Muscle layer of duodenum (tissue), 2 donors: ENCODE results near the gene RFX1.

Experiments used
- H3K27ac ChIP-seq: one replicate; pipeline ENCODE4 v1.7.0; 2013; ENCODE audit warnings: mild to moderate bottlenecking, low read length
- H3K27me3 ChIP-seq: one replicate; pipeline ENCODE4 v1.7.0; 2013; ENCODE audit warnings: low read depth, mild to moderate bottlenecking, control low read depth, low read length
- H3K36me3 ChIP-seq, 2 donors: one replicate each; pipeline ENCODE4 v1.7.0; 2013; ENCODE audit warnings: low read length in 2 of 2, control low read depth in 1 of 2, mild to moderate bottlenecking in 1 of 2; ENCODE audit not compliant: insufficient read depth in 2 of 2, control insufficient read depth in 1 of 2
- H3K4me1 ChIP-seq, 2 donors: one replicate each; pipeline ENCODE4 v1.7.0; 2013; ENCODE audit warnings: low read length in 2 of 2, mild to moderate bottlenecking in 2 of 2, control low read depth in 1 of 2, moderate library complexity in 1 of 2; ENCODE audit not compliant: insufficient read depth in 2 of 2, control insufficient read depth in 1 of 2
- H3K4me3 ChIP-seq, 2 donors: one replicate each; pipeline ENCODE4 v1.7.0; 2013; ENCODE audit warnings: low read length in 2 of 2, low read depth in 1 of 2, mild to moderate bottlenecking in 1 of 2
- H3K9me3 ChIP-seq, 2 donors: one replicate each; pipeline ENCODE4 v1.7.0; 2013; ENCODE audit warnings: low read length in 2 of 2, control low read depth in 1 of 2, mild to moderate bottlenecking in 1 of 2; ENCODE audit not compliant: control insufficient read depth in 1 of 2
- donor health status: healthy.

Gene RFX1

DNA sequence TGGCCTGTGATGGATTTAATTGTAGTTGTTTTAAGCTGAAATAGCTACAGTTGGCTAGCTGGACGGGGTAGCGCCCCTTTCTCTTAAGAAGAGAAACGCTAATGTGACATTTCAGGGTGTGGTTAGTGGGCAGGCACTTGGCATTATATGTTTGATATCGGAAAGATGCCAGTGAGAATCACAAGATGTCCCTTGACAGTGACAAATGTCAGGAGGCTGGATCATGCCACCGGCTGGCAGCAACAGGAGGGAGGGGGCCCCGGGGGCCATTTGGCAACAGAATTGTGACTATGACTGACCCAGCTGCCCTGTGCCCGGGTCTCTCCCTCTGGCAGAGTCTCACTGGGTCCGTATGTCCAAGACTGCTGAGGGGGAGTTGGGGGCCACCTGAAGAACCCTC, 49.1 kb downstream of the RFX1 start:
- Histone ChIP-seq H3K9me3 (no peaks in the 10 kb centered on the region), H3K27me3 (no peaks in the 10 kb centered on the region), H3K36me3 (peaks cover 16 to 60% of the 10 kb centered on the region in 2 donors), H3K27ac (no peak overlapping the region), H3K4me3 (no peak overlapping the region), H3K4me1 (peaks cover 7 to 14% of the 10 kb centered on the region in 2 donors)

GRCh38 chr19:13956365-13956744, 49.8 kb downstream of the RFX1 start:
- Histone ChIP-seq H3K27ac (no peak overlapping the region), H3K27me3 (no peaks in the 10 kb centered on the region), H3K4me1 (peaks cover 7 to 15% of the 10 kb centered on the region in 2 donors), H3K36me3 (peaks cover 16 to 56% of the 10 kb centered on the region in 2 donors), H3K4me3 (no peak overlapping the region), H3K9me3 (no peaks in the 10 kb centered on the region)

DNA sequence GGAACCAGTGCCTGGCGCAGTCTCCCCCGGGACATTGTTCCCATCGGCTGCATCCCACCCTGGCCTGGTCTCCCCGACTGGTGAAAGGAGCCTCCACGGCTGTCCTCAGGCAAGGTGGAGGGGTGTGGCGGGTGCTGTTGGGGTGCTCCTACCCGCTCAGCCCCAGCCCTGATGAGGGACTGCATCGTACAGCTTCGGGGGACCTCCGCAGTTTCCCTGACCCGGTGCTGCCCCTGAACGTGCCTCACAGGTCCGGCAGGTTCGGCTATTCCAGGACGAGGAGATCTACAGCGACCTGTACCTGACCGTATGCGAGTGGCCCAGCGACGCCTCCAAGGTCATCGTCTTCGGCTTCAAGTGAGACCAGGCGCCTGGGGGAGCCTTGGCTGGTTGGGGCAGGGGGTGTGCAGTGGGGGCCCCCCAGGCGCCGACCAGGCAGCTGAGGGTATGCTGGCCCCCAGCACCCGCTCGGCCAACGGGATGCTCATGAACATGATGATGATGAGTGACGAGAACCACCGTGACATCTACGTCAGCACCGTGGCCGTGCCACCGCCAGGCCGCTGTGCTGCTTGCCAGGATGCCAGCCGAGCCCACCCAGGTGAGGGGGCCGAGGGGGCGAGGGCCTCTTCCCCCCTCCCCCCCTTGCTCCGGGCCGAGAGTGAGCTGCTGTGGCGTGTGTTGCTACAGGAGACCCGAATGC, 50.3 kb downstream of the RFX1 start:
- H3K36me3 ChIP-seq, result peaks cover 16 to 55% of the 10 kb centered on the region in 2 donors
- no peak overlapping the region for H3K4me3 ChIP-seq
- no peaks in the 10 kb centered on the region for H3K27me3 ChIP-seq
- H3K9me3 ChIP-seq, result no peaks in the 10 kb centered on the region
- H3K27ac ChIP-seq, result no peak overlapping the region
- H3K4me1 ChIP-seq, result peaks cover 7 to 15% of the 10 kb centered on the region in 2 donors

- Histone ChIP-seq H3K4me3 (no peak overlapping the region), H3K9me3 (no peaks in the 10 kb centered on the region), H3K36me3 (peaks cover 16 to 40% of the 10 kb centered on the region in 2 donors), H3K27ac (no peak overlapping the region), H3K4me1 (peaks cover 7 to 15% of the 10 kb centered on the region in 2 donors), H3K27me3 (no peaks in the 10 kb centered on the region)
Measured at GRCh38 chr19:13954185-13954584, 51.9 kb downstream of the RFX1 start.

- H3K27ac ChIP-seq, result peak overlapping the region; percentile 45
Measured at GRCh38 chr19:13952931-13953531, 53.1 kb downstream of the RFX1 start.

DNA sequence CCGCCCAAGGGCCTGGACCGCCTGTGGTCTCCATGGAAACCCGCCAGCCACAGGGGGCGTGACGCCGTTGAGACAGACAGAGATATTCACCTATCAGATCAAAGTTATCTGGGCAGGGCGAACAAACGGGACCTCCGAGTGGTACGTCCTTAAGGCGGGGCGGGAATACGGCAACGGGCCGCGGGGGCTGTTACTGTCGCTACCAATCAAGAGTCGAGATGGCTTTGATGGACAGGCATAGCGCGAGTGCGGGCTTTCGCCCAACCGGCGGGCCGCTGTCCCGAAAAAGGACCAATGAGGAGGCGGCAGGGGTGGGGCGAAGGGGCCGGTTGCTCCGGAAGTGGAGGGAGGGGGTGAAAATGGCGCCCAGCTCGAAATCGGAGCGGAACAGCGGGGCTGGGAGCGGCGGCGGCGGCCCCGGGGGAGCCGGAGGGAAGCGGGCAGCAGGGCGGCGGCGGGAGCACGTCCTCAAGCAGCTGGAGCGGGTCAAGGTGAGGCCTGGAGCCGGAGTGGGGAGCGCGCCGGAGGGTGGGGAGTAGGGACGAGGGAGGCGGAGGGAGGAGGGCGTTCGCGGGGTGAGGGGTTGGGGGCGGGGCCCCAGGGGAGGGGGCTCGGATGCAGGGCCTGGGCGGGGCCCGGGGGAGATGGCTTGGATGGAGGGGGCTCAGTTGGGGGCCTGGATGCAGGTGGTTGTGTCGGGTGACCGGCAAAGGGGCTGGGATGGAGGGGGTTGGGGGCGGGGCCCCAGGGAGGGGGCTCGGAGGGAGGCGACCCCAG, 53.8 kb downstream of the RFX1 start, which contains the start of gene DCAF15:
Gene DCAF15, plus strand, starts transcription at position 356 of the 777 bp plus-strand sequence. Its CDS starts 4 bp downstream, at position 360.
- H3K27ac ChIP-seq, result peak within 1 kb of the TSS; percentile 45
- peaks cover 7 to 15% of the 10 kb centered on the region in 2 donors for H3K4me1 ChIP-seq
- peaks cover 11 to 29% of the 10 kb centered on the region in 2 donors for H3K36me3 ChIP-seq
- H3K27me3 ChIP-seq, result no peaks in the 10 kb centered on the region
- H3K4me3 ChIP-seq, result peak within 1 kb of the TSS; percentile 75 to 76
- H3K9me3 ChIP-seq, result no peaks in the 10 kb centered on the region

More at GRCh38 chr19:13952931-13953531, 53.1 kb downstream of the RFX1 start:
- Histone ChIP-seq H3K4me3 (peak overlapping the region; percentile 75 to 76), H3K36me3 (peaks cover 11 to 36% of the 10 kb centered on the region in 2 donors), H3K9me3 (no peaks in the 10 kb centered on the region), H3K27me3 (no peaks in the 10 kb centered on the region), H3K4me1 (peaks cover 7 to 15% of the 10 kb centered on the region in 2 donors)

GRCh38 chr19:13951799-13952153, 54.3 kb downstream of the RFX1 start:
- Histone ChIP-seq H3K4me3 (peak overlapping the region; percentile 38 to 76), H3K4me1 (peaks cover 7 to 15% of the 10 kb centered on the region in 2 donors), H3K9me3 (no peaks in the 10 kb centered on the region), H3K27ac (no peak overlapping the region), H3K36me3 (peaks cover 6 to 23% of the 10 kb centered on the region in 2 donors), H3K27me3 (no peaks in the 10 kb centered on the region)

DNA sequence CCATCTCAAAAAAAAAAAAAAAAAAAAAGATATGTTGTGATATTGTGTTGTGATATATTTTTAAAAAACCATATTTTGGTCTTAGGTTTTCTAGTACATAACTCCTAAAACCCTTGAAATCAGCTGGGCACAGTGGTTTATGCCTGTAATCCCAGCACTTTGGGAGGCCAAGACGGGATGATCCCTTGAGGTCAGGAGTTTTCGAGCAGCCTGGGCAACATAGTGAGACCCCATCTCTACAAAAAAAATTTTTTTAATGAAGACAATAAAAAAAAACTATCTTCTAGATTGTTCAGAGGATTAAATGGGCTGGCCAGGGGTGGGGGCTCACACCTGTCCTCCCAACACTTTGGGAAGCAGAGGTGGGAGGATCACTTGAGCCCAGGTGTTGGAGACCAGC, 55.1 kb downstream of the RFX1 start:
- Histone ChIP-seq H3K36me3 (peaks cover 0 to 16% of the 10 kb centered on the region in 2 donors), H3K4me3 (no peak overlapping the region), H3K27me3 (no peaks in the 10 kb centered on the region), H3K27ac (no peak overlapping the region), H3K9me3 (no peaks in the 10 kb centered on the region), H3K4me1 (peaks cover 7 to 15% of the 10 kb centered on the region in 2 donors)

- Histone ChIP-seq H3K4me3 (no peak overlapping the region), H3K27ac (no peak overlapping the region), H3K27me3 (no peaks in the 10 kb centered on the region), H3K9me3 (no peaks in the 10 kb centered on the region), H3K36me3 (no peaks in the 10 kb centered on the region), H3K4me1 (no peaks in the 10 kb centered on the region)
Measured at GRCh38 chr19:13946414-13946813, 59.7 kb downstream of the RFX1 start.

- H3K27me3 ChIP-seq, result peaks cover 5% of the 10 kb centered on the region
- H3K36me3 ChIP-seq, result no peaks in the 10 kb centered on the region
- H3K4me3 ChIP-seq, result no peak overlapping the region
- H3K9me3 ChIP-seq, result no peaks in the 10 kb centered on the region
- no peaks in the 10 kb centered on the region for H3K4me1 ChIP-seq
- no peak overlapping the region for H3K27ac ChIP-seq
Measured at GRCh38 chr19:13942023-13942684, 64.0 kb downstream of the RFX1 start.
